H1 (cell line): ENCODE results near the gene TMPRSS11F. TPM values are rescaled to one million over a fixed set of nuclear protein-coding genes. Genes with fewer than 3 reads are reported as not detected.
"Not testable (repeated sequence)": the region's sequence is repeated elsewhere in the genome, so short reads cannot be mapped to it uniquely, and the experiment has no call there.

ENCODE experiments used
- CTCF ChIA-PET: fragments of 300-600 bp; sonication (Branson Sonifier 250); formaldehyde crosslinking; loops from one replicate; lab custom pipeline; 2021; ENCODE audit not compliant: partially characterized antibody; lab: Charles Lee
- POLR2A ChIA-PET: fragments of 300-600 bp; sonication (Branson Sonifier 250); formaldehyde crosslinking; loops from one replicate; lab custom pipeline; 2021; ENCODE audit warnings: inconsistent platforms; ENCODE audit not compliant: partially characterized antibody; lab: Charles Lee
- DNase-seq, 2 experiments: peaks; one replicate each; pipeline versions ENCODE4 v3.0.0 to v3.0.0-alpha.2; 2010 to 2022; ENCODE audit warnings: low spot score in 2 of 2, low read depth in 1 of 2, mixed read lengths in 1 of 2
- FAIRE-seq: peaks from 2 replicates; lab custom pipeline; 2011; peaks lifted over from hg19 to GRCh38; lab: Jason Lieb, UNC
- H2AFZ ChIP-seq: 2 replicates; pipeline ENCODE4 v1.8.1; 2012; ENCODE audit warnings: low read length, inconsistent platforms
- H2AK5ac ChIP-seq: 2 replicates; pipeline ENCODE4 v1.6.1; 2013; ENCODE audit warnings: low read depth, low read length
- H2BK120ac ChIP-seq: replicated peaks from 2 replicates; pipeline ENCODE3; 2013; ENCODE audit warnings: low read depth, low read length, inconsistent platforms
- H2BK12ac ChIP-seq: 2 replicates; pipeline ENCODE4 v1.6.1; 2013; ENCODE audit warnings: low read depth, low read length
- H2BK15ac ChIP-seq: 2 replicates; pipeline ENCODE4 v1.6.1; 2013; ENCODE audit warnings: low read length
- H2BK20ac ChIP-seq: 2 replicates; pipeline ENCODE4 v1.6.1; 2013; ENCODE audit warnings: low read length
- H2BK5ac ChIP-seq: 2 replicates; pipeline ENCODE4 v1.6.1; 2013; ENCODE audit warnings: low read depth, low read length
- H3K14ac ChIP-seq: 2 replicates; pipeline ENCODE4 v1.6.1; 2013; ENCODE audit warnings: inconsistent platforms; ENCODE audit not compliant: insufficient read length
- H3K18ac ChIP-seq: 2 replicates; pipeline ENCODE4 v1.6.1; 2013; ENCODE audit warnings: low read length; ENCODE audit errors: extremely low read depth
- H3K23ac ChIP-seq: 2 replicates; pipeline ENCODE4 v1.6.1; 2013; ENCODE audit warnings: inconsistent platforms; ENCODE audit not compliant: insufficient read length
- H3K23me2 ChIP-seq: 2 replicates; pipeline ENCODE4 v1.6.1; 2013; ENCODE audit warnings: low read depth, low read length
- H3K27ac ChIP-seq: 2 replicates; pipeline ENCODE4 v1.6.1; 2011; ENCODE audit warnings: low read depth, low read length, inconsistent platforms
- H3K27me3 ChIP-seq, 4 experiments: replicated peaks in 1 of 4; 1 replicate in 1 of 4; 2 replicates in 3 of 4; pipeline versions ENCODE4 v1.6.1 to v1.8.1; 2011 to 2013; ENCODE audit warnings: low read length in 3 of 4, mild to moderate bottlenecking in 3 of 4, inconsistent platforms in 2 of 4, mixed read lengths in 2 of 4, moderate library complexity in 1 of 4; ENCODE audit not compliant: control insufficient read depth in 3 of 4, insufficient read depth in 3 of 4; ENCODE audit errors: extremely low read depth in 1 of 4
- H3K36me3 ChIP-seq, 4 experiments: 2 replicates each; pipeline versions ENCODE4 v1.6.1 to v1.8.1; 2011 to 2013; ENCODE audit warnings: mild to moderate bottlenecking in 4 of 4, low read length in 3 of 4, moderate library complexity in 2 of 4, control low read depth in 1 of 4, inconsistent platforms in 1 of 4; ENCODE audit not compliant: insufficient read depth in 4 of 4, control insufficient read depth in 2 of 4
- H3K4ac ChIP-seq: replicated peaks from 2 replicates; pipeline ENCODE3; 2013; ENCODE audit warnings: low read length, low read depth, mixed read lengths, inconsistent platforms; ENCODE audit not compliant: insufficient read length
- H3K4me1 ChIP-seq, 4 experiments: replicated peaks in 1 of 4; 1 replicate in 1 of 4; 2 replicates in 3 of 4; pipeline versions ENCODE4 v1.6.1 to v1.8.1; 2011 to 2013; ENCODE audit warnings: low read length in 3 of 4, inconsistent platforms in 2 of 4, mixed read lengths in 1 of 4; ENCODE audit not compliant: insufficient read depth in 4 of 4, control insufficient read depth in 3 of 4
- H3K4me2 ChIP-seq, 2 experiments: 2 replicates each; pipeline versions ENCODE4 v1.6.1 to v1.8.1; 2011 to 2013; ENCODE audit warnings: low read depth in 2 of 2, low read length in 2 of 2, control low read depth in 1 of 2, inconsistent platforms in 1 of 2, mild to moderate bottlenecking in 1 of 2; ENCODE audit not compliant: insufficient read depth in 1 of 2
- H3K4me3 ChIP-seq, 4 experiments: fragments of 200-600, 300-600 bp in 1 of 4; sonication (generic), shearing (Covaris generic), sonication (Bioruptor Twin) in 1 of 4; 2 replicates each; pipeline versions ENCODE4 v1.5.1 to v1.8.1; 2011 to 2016; ENCODE audit warnings: low read length in 4 of 4, low read depth in 3 of 4, control low read depth in 2 of 4, inconsistent platforms in 2 of 4, mild to moderate bottlenecking in 2 of 4, mixed read lengths in 1 of 4, moderate library complexity in 1 of 4; ENCODE audit not compliant: insufficient read depth in 2 of 4; ENCODE audit errors: extremely low read depth in 1 of 4
- H3K56ac ChIP-seq: replicated peaks from 2 replicates; pipeline ENCODE3; 2013; ENCODE audit warnings: low read depth, mild to moderate bottlenecking, mixed read lengths, low read length, inconsistent platforms; ENCODE audit not compliant: insufficient read length
- H3K79me1 ChIP-seq: 2 replicates; pipeline ENCODE4 v1.6.1; 2013; ENCODE audit warnings: low read depth, low read length, control low read depth
- H3K79me2 ChIP-seq, 2 experiments: 2 replicates each; pipeline versions ENCODE4 v1.6.1 to v1.8.1; 2012 to 2013; ENCODE audit warnings: low read length in 2 of 2, mild to moderate bottlenecking in 2 of 2, inconsistent platforms in 1 of 2; ENCODE audit not compliant: insufficient read depth in 2 of 2, control insufficient read depth in 1 of 2
- H3K9ac ChIP-seq, 4 experiments: replicated peaks in 1 of 4; 1 replicate in 1 of 4; 2 replicates in 3 of 4; pipeline versions ENCODE4 v1.6.1 to v1.8.1; 2011 to 2013; ENCODE audit warnings: low read depth in 3 of 4, low read length in 3 of 4, control low read depth in 2 of 4, mild to moderate bottlenecking in 2 of 4, moderate library complexity in 2 of 4, inconsistent platforms in 1 of 4; ENCODE audit errors: extremely low read depth in 1 of 4
- H3K9me3 ChIP-seq, 2 experiments: 2 replicates each; pipeline versions ENCODE4 v1.6.1 to v1.8.1; 2012 to 2013; ENCODE audit warnings: mild to moderate bottlenecking in 2 of 2, moderate library complexity in 2 of 2, control low read depth in 1 of 2, inconsistent platforms in 1 of 2, low read depth in 1 of 2, low read length in 1 of 2, mixed read lengths in 1 of 2; ENCODE audit not compliant: insufficient read depth in 2 of 2
- H4K20me1 ChIP-seq, 2 experiments: replicated peaks in 1 of 2; 2 replicates each; pipeline versions ENCODE3 to v1.8.1; 2011 to 2013; ENCODE audit warnings: inconsistent platforms in 2 of 2, low read length in 2 of 2, mild to moderate bottlenecking in 1 of 2; ENCODE audit not compliant: insufficient read depth in 2 of 2, control insufficient read depth in 1 of 2
- H4K5ac ChIP-seq: 2 replicates; pipeline ENCODE4 v1.6.1; 2013; ENCODE audit warnings: low read length, low read depth, mixed read lengths, inconsistent platforms; ENCODE audit not compliant: insufficient read length
- H4K8ac ChIP-seq: 2 replicates; pipeline ENCODE4 v1.8.0; 2013; ENCODE audit warnings: mild to moderate bottlenecking, moderate library complexity, low read length, inconsistent platforms; ENCODE audit not compliant: insufficient read depth; ENCODE audit errors: extremely low read depth
- H4K91ac ChIP-seq: replicated peaks from 2 replicates; pipeline ENCODE3; 2013; ENCODE audit warnings: low read length, mixed read lengths, inconsistent platforms; ENCODE audit not compliant: insufficient read length
- BRCA1 ChIP-seq: IDR thresholded peaks from 2 replicates; pipeline ENCODE4 v1.6.1; 2012; ENCODE audit warnings: low read depth, low read length, improper control_type of control experiment
- WGBS, 2 experiments: shearing (Covaris generic) in 1 of 2; methylation state at CpG; one replicate each; pipeline versions ENCODE4 v1.1.6 to v1.1.7; 2013 to 2015; ENCODE audit warnings: low lambda C conversion rate in 2 of 2, mixed read lengths in 2 of 2, inconsistent platforms in 1 of 2, low coverage in 1 of 2, missing lambda C conversion rate in 1 of 2; ENCODE audit not compliant: insufficient replicate concordance in 2 of 2, insufficient coverage in 1 of 2, insufficient read length in 1 of 2; ENCODE audit errors: extremely low coverage in 1 of 2, missing lambda C conversion rate in 1 of 2; 5-methylcytosine and 5-hydroxymethylcytosine counted together
- polyA plus RNA-seq, 7 experiments: library from polyadenylated mRNA; depleted of rRNA in 3 of 7; stranded (reverse) in 5 of 7; unstranded in 2 of 7; fragments of >200 nt in 5 of 7; fragments of 200-250 nt in 2 of 7; gene quantifications; 1 replicate in 5 of 7; 2 replicates in 1 of 7; 4 replicates in 1 of 7; pipeline versions ENCODE4 v1.2.1 to v1.2.3, GENCODE V29; 2011 to 2013; ENCODE audit warnings: missing spikeins in 2 of 7, mixed read lengths in 2 of 7
- total RNA-seq: library from RNA; stranded (reverse); fragmentation: NEBNext Ultra II Directional; extraction: Animal tissue kit (Norgen Biotek cat#: 25700); gene quantifications from 2 replicates; pipeline ENCODE4 v1.2.1, GENCODE V29; 2021

TMPRSS11F gene
- total and polyA plus RNA-seq, 2 of the 8 experiments (the other 6 are each of a cell fraction or from before 2014, with no cell fraction given): not detected

DNA sequence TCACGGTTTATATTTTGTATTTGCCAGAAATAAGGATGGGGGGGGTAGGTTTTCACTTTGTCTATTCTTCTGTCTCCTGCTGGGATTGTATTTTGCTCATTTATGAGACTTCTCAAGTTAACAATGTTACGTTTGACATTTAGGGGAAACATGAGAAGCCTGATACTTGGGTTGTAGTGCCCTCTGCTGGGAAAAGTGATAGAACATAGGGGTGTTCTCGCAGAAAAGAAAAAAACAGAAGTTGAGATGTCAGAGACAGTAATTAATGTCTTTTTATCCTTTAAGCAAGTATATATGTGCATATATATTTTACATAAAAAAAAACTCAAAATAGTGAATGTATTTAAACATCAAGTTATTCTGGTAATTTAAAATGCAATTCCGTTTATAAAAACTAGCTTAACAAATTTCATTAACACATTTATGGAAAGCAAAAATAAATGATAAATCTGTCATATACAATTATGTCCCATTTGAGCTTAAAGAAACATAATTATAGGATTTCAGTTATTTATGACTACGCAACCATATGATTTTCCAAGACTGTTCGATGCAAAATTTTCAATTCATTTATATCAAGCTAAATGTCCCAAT is 46.0 kb upstream of the TMPRSS11F start (continued):
- no peak for TF ChIP-seq BRCA1

- not testable (repeated sequence) for H4K8ac ChIP-seq
- H3K9me3 ChIP-seq: peaks cover 10 to 13% of the 10 kb centered on the region in 2 experiments; a peak in 3 of 4 replicates
Observed at GRCh38 chr4:68174389-68174788, 44.7 kb upstream of the TMPRSS11F start.

More at GRCh38 chr4:68174389-68174788, 44.7 kb upstream of the TMPRSS11F start:
- H2BK12ac ChIP-seq, H3K79me1 ChIP-seq, H3K4ac ChIP-seq, FAIRE-seq, H3K9ac ChIP-seq, H2AFZ ChIP-seq, H3K23me2 ChIP-seq, POLR2A ChIA-PET, H2AK5ac ChIP-seq, H3K4me2 ChIP-seq, H4K5ac ChIP-seq, H3K18ac ChIP-seq, H4K20me1 ChIP-seq, H2BK5ac ChIP-seq, H4K91ac ChIP-seq, H3K56ac ChIP-seq, H3K36me3 ChIP-seq, DNase-seq, H3K79me2 ChIP-seq, H3K27ac ChIP-seq, H2BK20ac ChIP-seq, H2BK15ac ChIP-seq, H3K23ac ChIP-seq, H3K27me3 ChIP-seq, H3K4me3 ChIP-seq, H2BK120ac ChIP-seq, H3K4me1 ChIP-seq, H3K14ac ChIP-seq: not testable (repeated sequence)
- CTCF ChIA-PET: interaction anchor here (0.8 to 5.3 kb wide), 15 partner anchors 16 to 498 kb away, joined by 3 to 43 read pairs (median 5); no protein-coding TSS in a partner anchor
- 85% methylated on average over 2 of the region's 2 CpGs; no CpG with 5 or more reads in 1 of the 2 experiments for WGBS, 2 experiments
